K562 (cell line): Measurements from ENCODE around the gene CSNK1D. TPM values are rescaled to one million over a fixed set of nuclear protein-coding genes. Genes with fewer than 3 reads are reported as not detected.

ENCODE experiments used
- ATAC-seq: fragments of 200-7000 bp; cut with Tn5 transposase; 3 replicates; pipeline ENCODE4 v1.9.1; 2020; ENCODE audit warnings: moderate library complexity
- BruUV-seq: library from RNA; stranded (reverse); fragments of 400-500 nt; replicated peaks from 2 replicates; lab custom pipeline; 2021; lab: Mats Ljungman, UMichigan
- CTCF ChIA-PET: fragments of 300-600 bp; formaldehyde crosslinking; extraction: SDS; loops from one replicate; lab custom pipeline; 2021; ENCODE audit warnings: low intra/inter-chr PET ratio; lab: Yijun Ruan, JAX
- POLR2A ChIA-PET: fragments of 300-600, 350-650 bp; sonication (Branson Sonifier 250); formaldehyde crosslinking; extraction: SDS; loops from one replicate; lab custom pipeline; 2021; ENCODE audit warnings: antibody characterized with exemption, inconsistent platforms; lab: Yijun Ruan, JAX
- DNase-seq, 4 experiments: peaks; one replicate each; pipeline versions ENCODE4 v3.0.0 to v3.0.0-alpha.2; 2011 to 2018; ENCODE audit warnings: low spot score in 3 of 4, mixed read lengths in 3 of 4; ENCODE audit errors: extremely low read depth in 1 of 4
- FAIRE-seq: peaks from 2 replicates; lab custom pipeline; 2011; peaks lifted over from hg19 to GRCh38; lab: Jason Lieb, UNC
- H2AFZ ChIP-seq: 2 replicates; pipeline ENCODE4 v1.6.0; 2011; ENCODE audit warnings: low read depth, low read length, control low read depth, inconsistent platforms
- H3K27ac ChIP-seq: fragments of 200-600 bp; 3 replicates; pipeline ENCODE4 v1.8.0; 2011; ENCODE audit warnings: low read depth, mild to moderate bottlenecking, control low read depth, inconsistent platforms, low read length, moderate library complexity, mixed read lengths; ENCODE audit errors: extremely low read depth
- H3K27me3 ChIP-seq, 2 experiments: fragments of 300-600 bp in 1 of 2; 2 replicates in 1 of 2; 3 replicates in 1 of 2; pipeline versions ENCODE4 v1.6.0 to v1.8.0; 2011; ENCODE audit warnings: inconsistent platforms in 2 of 2, low read length in 2 of 2, mild to moderate bottlenecking in 1 of 2, mixed read lengths in 1 of 2, moderate library complexity in 1 of 2; ENCODE audit not compliant: control insufficient read depth in 2 of 2, insufficient read depth in 2 of 2
- H3K36me3 ChIP-seq: fragments of 300-600 bp; 3 replicates; pipeline ENCODE4 v1.8.0; 2011; ENCODE audit warnings: mild to moderate bottlenecking, low read length, inconsistent platforms; ENCODE audit not compliant: control insufficient read depth, insufficient read depth
- H3K4me1 ChIP-seq, 2 experiments: fragments of 200-600 bp in 1 of 2; replicated peaks in 1 of 2; 2 replicates in 1 of 2; 3 replicates in 1 of 2; pipeline versions ENCODE4 v1.5.1 to v1.8.0; 2011; ENCODE audit warnings: inconsistent platforms in 2 of 2, low read length in 2 of 2, mild to moderate bottlenecking in 1 of 2, mixed read lengths in 1 of 2, moderate library complexity in 1 of 2; ENCODE audit not compliant: control insufficient read depth in 2 of 2, insufficient read depth in 2 of 2
- H3K4me2 ChIP-seq: 2 replicates; pipeline ENCODE4 v1.6.1; 2011; ENCODE audit warnings: low read length, control low read depth, inconsistent platforms, mixed read lengths; ENCODE audit not compliant: insufficient read depth
- H3K4me3 ChIP-seq: fragments of 200-600 bp; sonication (generic), shearing (Covaris generic); 2 replicates; pipeline ENCODE4 v1.5.1; 2016; ENCODE audit warnings: control low read depth, inconsistent platforms
- H3K79me2 ChIP-seq: fragments of 200-600 bp; 3 replicates; pipeline ENCODE4 v1.8.0; 2011; ENCODE audit warnings: low read length, inconsistent platforms; ENCODE audit not compliant: control insufficient read depth, insufficient read depth
- H3K9ac ChIP-seq, 2 experiments: 2 replicates each; pipeline versions ENCODE4 v1.6.0 to v1.6.1; 2011; ENCODE audit warnings: low read depth in 2 of 2, low read length in 2 of 2, control low read depth in 1 of 2, inconsistent platforms in 1 of 2, mild to moderate bottlenecking in 1 of 2, mixed read lengths in 1 of 2; ENCODE audit not compliant: insufficient read depth in 1 of 2
- H3K9me1 ChIP-seq: one replicate; pipeline ENCODE4 v1.6.0; 2011; ENCODE audit warnings: inconsistent platforms, mild to moderate bottlenecking, low read length, moderate library complexity; ENCODE audit not compliant: control insufficient read depth, insufficient read depth
- H3K9me3 ChIP-seq: replicated peaks from 2 replicates; pipeline ENCODE4 v1.5.1; 2011; ENCODE audit warnings: low read depth, low read length, inconsistent platforms; ENCODE audit not compliant: control insufficient read depth, insufficient read depth
- H4K20me1 ChIP-seq: replicated peaks from 2 replicates; pipeline ENCODE4 v1.6.1; 2011; ENCODE audit warnings: low read length, inconsistent platforms, mixed read lengths; ENCODE audit not compliant: control insufficient read depth, insufficient read depth
- ASH1L ChIP-seq: fragments of 450-650 bp; IDR thresholded peaks from 2 replicates; pipeline ENCODE4 v1.6.1; 2018; ENCODE audit warnings: borderline replicate concordance, mild to moderate bottlenecking, low read depth; ENCODE audit not compliant: partially characterized antibody
- C11orf30 ChIP-seq: fragments of 450-650 bp; IDR thresholded peaks from 2 replicates; pipeline ENCODE4 v1.6.1; 2016; ENCODE audit warnings: low read depth, mild to moderate bottlenecking
- GABPB1 ChIP-seq: sonication (generic); formaldehyde crosslinking; IDR thresholded peaks from 2 replicates; pipeline ENCODE4 v1.8.0; 2022; ENCODE audit warnings: mild to moderate bottlenecking, missing genetic modification reagents
- HNRNPLL ChIP-seq: fragments of 200-400 bp; formaldehyde crosslinking; IDR thresholded peaks from 2 replicates; pipeline ENCODE4 v1.6.1; 2017; ENCODE audit warnings: low read length, low read depth, mild to moderate bottlenecking; ENCODE audit not compliant: poor library complexity, severe bottlenecking
- MYC ChIP-seq, 2 experiments: fragments of 250-450 bp in 1 of 2; sonication (Bioruptor Pico) in 1 of 2; IDR thresholded peaks; 2 replicates each; pipeline versions ENCODE4 v1.5.1 to v1.6.1; 2012 to 2021; ENCODE audit warnings: low read depth in 2 of 2, borderline replicate concordance in 1 of 2, improper control_type of control experiment in 1 of 2, low read length in 1 of 2, mild to moderate bottlenecking in 1 of 2, moderate library complexity in 1 of 2
- NFE2 ChIP-seq: IDR thresholded peaks from 2 replicates; pipeline ENCODE4 v1.6.1; 2014; ENCODE audit warnings: antibody characterized with exemption, low read depth
- NRF1 ChIP-seq, 2 experiments: fragments of 450-650 bp; IDR thresholded peaks in 1 of 2; conservative IDR thresholded peaks in 1 of 2; 2 replicates each; pipeline ENCODE4 v1.6.1; 2014; ENCODE audit warnings: mild to moderate bottlenecking in 2 of 2
- TEAD1 ChIP-seq, 2 experiments: fragments of 450-650 bp in 1 of 2; sonication (generic) in 1 of 2; formaldehyde crosslinking; IDR thresholded peaks; 2 replicates each; pipeline versions ENCODE4 v1.4.0 to v1.8.0; 2020 to 2022; ENCODE audit warnings: mild to moderate bottlenecking in 2 of 2, missing genetic modification reagents in 1 of 2
- ZNF274 ChIP-seq: IDR thresholded peaks from 2 replicates; pipeline ENCODE4 v1.6.1; 2011; ENCODE audit warnings: low read depth, mild to moderate bottlenecking, low read length, moderate library complexity, borderline replicate concordance
- ZNF584 ChIP-seq: fragments of 200-800 bp; sonication (Bioruptor generic); IDR thresholded peaks from 2 replicates; pipeline ENCODE4 v1.6.1; 2016; ENCODE audit warnings: low read depth, mild to moderate bottlenecking, missing genetic modification characterization, missing compliant biosample characterization
- WGBS: fragments of 100-300 bp; shearing (Covaris generic); methylation state at CpG from one replicate; pipeline ENCODE4 v1.1.6; 2016; ENCODE audit warnings: low coverage, mixed read lengths; ENCODE audit not compliant: insufficient coverage; ENCODE audit errors: missing lambda C conversion rate; 5-methylcytosine and 5-hydroxymethylcytosine counted together
- in situ Hi-C: fragments of 300-500 bp; cut with MboI; formaldehyde crosslinking; loops from 4 replicates; pipeline ENCODE4 v1.15.0; 2018; ENCODE audit warnings: inconsistent platforms, mixed read lengths
- intact Hi-C: fragments of 100-400 bp; cut with micrococcal nuclease; formaldehyde crosslinking; loops from 2 replicates; pipeline ENCODE4 v1.14.2; 2022
- polyA plus RNA-seq, 8 experiments: library from polyadenylated mRNA; depleted of rRNA in 4 of 8; stranded (reverse) in 5 of 8; unstranded in 3 of 8; fragments of >200 nt; fragmentation: Nextera tagmentation in 2 of 8; fragmentation: Illumina TruSeq in 1 of 8; extraction: Ambion mirVana in 2 of 8; extraction: Trizol in 1 of 8; gene quantifications; 2 replicates each; pipeline versions ENCODE4 v1.2.1 to v1.2.3, GENCODE V29; 2011 to 2014; ENCODE audit warnings: inconsistent platforms in 1 of 8, missing spikeins in 1 of 8
- total RNA-seq, 7 experiments: library from RNA; depleted of rRNA in 6 of 7; stranded (reverse); fragments of >200 nt in 6 of 7; fragmentation: Illumina TruSeq in 2 of 7; extraction: Trizol in 2 of 7; gene quantifications; 2 replicates each; pipeline versions ENCODE4 v1.2.1 to v1.2.3, GENCODE V29; 2011 to 2021; ENCODE audit warnings: low replicate concordance in 1 of 7
- TF ChIP-seq, protein P1 (sequence below): fragments of 450-650 bp; IDR thresholded peaks from 2 replicates; pipeline ENCODE4 v1.6.1; 2014; ENCODE audit warnings: low read depth, mild to moderate bottlenecking, moderate library complexity, borderline replicate concordance
- TF ChIP-seq, protein P2 (sequence below): sonication (generic); formaldehyde crosslinking; IDR thresholded peaks from 2 replicates; pipeline ENCODE4 v1.8.1; 2023; ENCODE audit warnings: mild to moderate bottlenecking, missing genetic modification reagents
- TF ChIP-seq, protein P3 (sequence below): fragments of 450-650 bp; IDR thresholded peaks from 2 replicates; pipeline ENCODE4 v1.7.1; 2018; ENCODE audit warnings: mild to moderate bottlenecking, low read depth; ENCODE audit not compliant: partially characterized antibody

The CSNK1D gene
- total and polyA plus RNA-seq, 9 of the 15 experiments (the other 6 are each of a cell fraction or from before 2014, with no cell fraction given): 6.5 to 133 (median 41.3) TPM

DNA sequence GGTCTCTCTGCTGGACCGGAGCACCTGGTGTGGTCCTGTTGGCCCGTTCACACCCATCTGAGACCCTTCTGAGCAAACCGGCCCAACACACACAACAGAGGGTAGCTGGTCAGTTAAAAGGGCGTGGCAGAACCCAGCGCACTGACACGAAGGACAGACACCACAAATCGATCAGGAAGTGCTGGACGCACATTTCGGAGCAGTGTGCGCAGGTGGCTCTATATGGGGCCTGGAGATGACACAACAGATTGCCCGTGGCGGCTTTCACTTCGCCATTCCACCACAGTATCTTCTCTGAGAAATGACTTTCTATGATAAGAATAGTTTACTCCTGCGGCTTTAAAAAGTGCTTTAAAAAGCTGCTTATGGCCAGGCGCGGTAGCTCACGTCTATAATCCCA is 73.4 kb downstream of the CSNK1D start:
- ChIA-PET POLR2A (interaction anchor here (0.6 to 1.3 kb wide), 4 partner anchors 13 to 102 kb away, joined by 3 to 5 read pairs (median 4); partner anchors contain the start of gene FASN), CTCF (no interaction called here)
- H3K27me3 ChIP-seq: no peaks in the 10 kb centered on the region; a peak in 1 of 5 replicates
- no peak overlapping the region for H3K4me3 ChIP-seq
- H3K27ac ChIP-seq: peak overlapping the region; percentile 80
- H3K36me3 ChIP-seq: peaks cover 48% of the 10 kb centered on the region; the same call in 2 of the 3 replicates
- H3K9me1 ChIP-seq: peaks cover 2% of the 10 kb centered on the region
- H2AFZ ChIP-seq: peak overlapping the region; percentile 53; the same call in 1 of the 2 replicates
- H4K20me1 ChIP-seq: no peaks in the 10 kb centered on the region
- DNase-seq (peak in 3 of 4 experiments; percentile 32 to 47 (median 34)), FAIRE-seq (peak; percentile 51), ATAC-seq (peak; percentile 40)
- peak overlapping the region; percentile 36; the same call in 1 of the 2 replicates for H3K4me2 ChIP-seq
- intact Hi-C loops (no loop called here), in situ Hi-C loops (no loop called here)
- peaks cover 10% of the 10 kb centered on the region; the same call in 1 of the 3 replicates for H3K79me2 ChIP-seq
- peaks cover 37 to 49% of the 10 kb centered on the region in 2 experiments for H3K4me1 ChIP-seq
- no peaks in the 10 kb centered on the region; the same call in 1 of the 2 replicates for H3K9me3 ChIP-seq
- peak overlapping the region; percentile 60 to 72; a peak in 3 of 4 replicates for H3K9ac ChIP-seq
- 28% methylated on average over 17 of the region's 17 CpGs for WGBS
- BruUV-seq: no TSS peak
- no peak for TF ChIP-seq C11orf30
- TF ChIP-seq, protein P1, sequence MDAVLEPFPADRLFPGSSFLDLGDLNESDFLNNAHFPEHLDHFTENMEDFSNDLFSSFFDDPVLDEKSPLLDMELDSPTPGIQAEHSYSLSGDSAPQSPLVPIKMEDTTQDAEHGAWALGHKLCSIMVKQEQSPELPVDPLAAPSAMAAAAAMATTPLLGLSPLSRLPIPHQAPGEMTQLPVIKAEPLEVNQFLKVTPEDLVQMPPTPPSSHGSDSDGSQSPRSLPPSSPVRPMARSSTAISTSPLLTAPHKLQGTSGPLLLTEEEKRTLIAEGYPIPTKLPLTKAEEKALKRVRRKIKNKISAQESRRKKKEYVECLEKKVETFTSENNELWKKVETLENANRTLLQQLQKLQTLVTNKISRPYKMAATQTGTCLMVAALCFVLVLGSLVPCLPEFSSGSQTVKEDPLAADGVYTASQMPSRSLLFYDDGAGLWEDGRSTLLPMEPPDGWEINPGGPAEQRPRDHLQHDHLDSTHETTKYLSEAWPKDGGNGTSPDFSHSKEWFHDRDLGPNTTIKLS: no peak
- TF ChIP-seq, protein P2, sequence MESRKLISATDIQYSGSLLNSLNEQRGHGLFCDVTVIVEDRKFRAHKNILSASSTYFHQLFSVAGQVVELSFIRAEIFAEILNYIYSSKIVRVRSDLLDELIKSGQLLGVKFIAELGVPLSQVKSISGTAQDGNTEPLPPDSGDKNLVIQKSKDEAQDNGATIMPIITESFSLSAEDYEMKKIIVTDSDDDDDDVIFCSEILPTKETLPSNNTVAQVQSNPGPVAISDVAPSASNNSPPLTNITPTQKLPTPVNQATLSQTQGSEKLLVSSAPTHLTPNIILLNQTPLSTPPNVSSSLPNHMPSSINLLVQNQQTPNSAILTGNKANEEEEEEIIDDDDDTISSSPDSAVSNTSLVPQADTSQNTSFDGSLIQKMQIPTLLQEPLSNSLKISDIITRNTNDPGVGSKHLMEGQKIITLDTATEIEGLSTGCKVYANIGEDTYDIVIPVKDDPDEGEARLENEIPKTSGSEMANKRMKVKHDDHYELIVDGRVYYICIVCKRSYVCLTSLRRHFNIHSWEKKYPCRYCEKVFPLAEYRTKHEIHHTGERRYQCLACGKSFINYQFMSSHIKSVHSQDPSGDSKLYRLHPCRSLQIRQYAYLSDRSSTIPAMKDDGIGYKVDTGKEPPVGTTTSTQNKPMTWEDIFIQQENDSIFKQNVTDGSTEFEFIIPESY (CRISPR knock-in tag): peak; percentile 44; the same call in 1 of the 2 replicates
- no peak for TF ChIP-seq ASH1L
- TF ChIP-seq MYC (IDR thresholded peaks at IDR 0.05; ENCODE audit: low read depth, low read length): 0 out of 2 replicates have a peak, but pooled peaks have one; percentile 25
- no peak for TF ChIP-seq MYC (CRISPR knock-in tag; IDR thresholded peaks at IDR 0.05; ENCODE audit: borderline replicate concordance, low read depth)
- peak; percentile 73 to 78 for TF ChIP-seq NRF1 (conservative IDR thresholded peaks at IDR 0.05 in 1 of 2, IDR thresholded peaks at IDR 0.05 in 1 of 2)
- TF ChIP-seq GABPB1: peak; percentile 7; the same call in 1 of the 2 replicates
- TF ChIP-seq, protein P3, sequence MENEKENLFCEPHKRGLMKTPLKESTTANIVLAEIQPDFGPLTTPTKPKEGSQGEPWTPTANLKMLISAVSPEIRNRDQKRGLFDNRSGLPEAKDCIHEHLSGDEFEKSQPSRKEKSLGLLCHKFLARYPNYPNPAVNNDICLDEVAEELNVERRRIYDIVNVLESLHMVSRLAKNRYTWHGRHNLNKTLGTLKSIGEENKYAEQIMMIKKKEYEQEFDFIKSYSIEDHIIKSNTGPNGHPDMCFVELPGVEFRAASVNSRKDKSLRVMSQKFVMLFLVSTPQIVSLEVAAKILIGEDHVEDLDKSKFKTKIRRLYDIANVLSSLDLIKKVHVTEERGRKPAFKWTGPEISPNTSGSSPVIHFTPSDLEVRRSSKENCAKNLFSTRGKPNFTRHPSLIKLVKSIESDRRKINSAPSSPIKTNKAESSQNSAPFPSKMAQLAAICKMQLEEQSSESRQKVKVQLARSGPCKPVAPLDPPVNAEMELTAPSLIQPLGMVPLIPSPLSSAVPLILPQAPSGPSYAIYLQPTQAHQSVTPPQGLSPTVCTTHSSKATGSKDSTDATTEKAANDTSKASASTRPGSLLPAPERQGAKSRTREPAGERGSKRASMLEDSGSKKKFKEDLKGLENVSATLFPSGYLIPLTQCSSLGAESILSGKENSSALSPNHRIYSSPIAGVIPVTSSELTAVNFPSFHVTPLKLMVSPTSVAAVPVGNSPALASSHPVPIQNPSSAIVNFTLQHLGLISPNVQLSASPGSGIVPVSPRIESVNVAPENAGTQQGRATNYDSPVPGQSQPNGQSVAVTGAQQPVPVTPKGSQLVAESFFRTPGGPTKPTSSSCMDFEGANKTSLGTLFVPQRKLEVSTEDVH: no peak
- TF ChIP-seq ZNF584 (CRISPR knock-in tag): 0 out of 2 replicates have a peak, but pooled peaks have one; percentile 38
- peak; percentile 17; the same call in 1 of the 2 replicates for TF ChIP-seq NFE2
- TF ChIP-seq ZNF274: no peak
- TF ChIP-seq HNRNPLL: peak; percentile 81
- TF ChIP-seq TEAD1 (CRISPR knock-in tag; IDR thresholded peaks at IDR 0.05): no peak
